ENCODE results near the gene GGNBP2.
"Not testable (repeated sequence)": the region's sequence is repeated elsewhere in the genome, so short reads cannot be mapped to it uniquely, and the experiment has no call there.

The GGNBP2 gene

DNA sequence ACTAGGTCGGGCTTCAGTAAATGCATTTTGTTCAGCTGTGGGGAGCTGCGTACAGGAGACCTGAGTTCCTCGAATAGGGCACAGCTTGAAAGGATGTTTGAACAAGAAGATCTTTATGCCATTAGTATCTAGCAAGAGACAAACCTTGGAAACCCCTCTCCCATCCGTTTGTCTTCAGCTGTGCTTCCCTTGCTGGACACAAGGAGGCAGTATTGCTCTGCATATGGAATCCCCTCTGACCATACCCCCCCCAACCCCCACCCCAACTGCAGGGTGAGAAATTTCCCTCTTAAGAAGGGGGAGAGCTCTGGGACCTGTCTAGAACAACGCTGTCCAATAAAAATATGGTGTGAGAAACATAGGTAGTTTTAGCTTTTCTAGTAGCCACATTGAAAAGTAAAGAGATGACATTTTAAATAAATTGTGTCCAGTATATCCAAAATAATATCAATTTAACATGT lies 58.2 kb downstream of the GGNBP2 start:
- DNase-seq, result peak; percentile 77 to 79

DNA sequence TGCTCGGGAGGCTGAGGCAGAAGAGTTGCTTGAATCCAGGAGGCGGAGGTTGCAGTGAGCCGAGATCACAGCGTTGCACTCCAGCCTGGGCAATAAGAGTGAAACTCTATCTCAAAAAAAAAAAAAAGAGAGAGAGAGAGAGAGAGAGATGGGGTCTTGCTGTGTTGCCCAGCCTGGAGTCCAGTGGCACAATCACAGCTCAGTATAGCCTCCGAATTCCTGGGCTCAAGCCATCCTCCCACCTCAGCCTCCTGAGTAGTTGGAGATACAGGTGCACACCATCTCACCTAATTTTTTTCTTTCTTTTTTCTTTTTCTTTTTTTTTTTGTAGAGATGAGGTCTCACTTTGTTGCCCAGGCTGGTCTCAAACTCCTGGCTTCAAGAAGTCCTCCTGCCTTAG lies 60.3 kb downstream of the GGNBP2 start:
- not testable (repeated sequence) for DNase-seq

DNA sequence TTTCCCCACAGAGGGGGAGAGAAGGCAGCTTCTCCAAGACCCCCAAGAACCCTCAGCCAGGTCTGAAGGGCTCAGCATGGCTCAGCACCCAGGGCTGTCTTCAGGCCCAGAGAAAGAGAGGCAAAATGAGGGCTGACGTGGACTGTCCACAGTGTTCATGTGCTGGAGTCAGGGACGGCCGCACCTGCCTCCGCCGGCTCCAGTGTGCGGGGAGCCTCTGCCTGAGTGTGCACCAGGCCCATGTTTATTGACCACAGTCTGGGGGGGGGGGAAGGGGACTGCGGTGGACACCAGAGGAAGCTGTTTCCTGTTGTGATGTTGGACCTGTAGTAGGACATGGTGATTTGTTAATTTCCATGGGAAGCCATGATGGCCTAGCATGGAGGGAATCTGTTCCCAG lies 63.6 kb downstream of the GGNBP2 start:
- no peak for DNase-seq

DNA sequence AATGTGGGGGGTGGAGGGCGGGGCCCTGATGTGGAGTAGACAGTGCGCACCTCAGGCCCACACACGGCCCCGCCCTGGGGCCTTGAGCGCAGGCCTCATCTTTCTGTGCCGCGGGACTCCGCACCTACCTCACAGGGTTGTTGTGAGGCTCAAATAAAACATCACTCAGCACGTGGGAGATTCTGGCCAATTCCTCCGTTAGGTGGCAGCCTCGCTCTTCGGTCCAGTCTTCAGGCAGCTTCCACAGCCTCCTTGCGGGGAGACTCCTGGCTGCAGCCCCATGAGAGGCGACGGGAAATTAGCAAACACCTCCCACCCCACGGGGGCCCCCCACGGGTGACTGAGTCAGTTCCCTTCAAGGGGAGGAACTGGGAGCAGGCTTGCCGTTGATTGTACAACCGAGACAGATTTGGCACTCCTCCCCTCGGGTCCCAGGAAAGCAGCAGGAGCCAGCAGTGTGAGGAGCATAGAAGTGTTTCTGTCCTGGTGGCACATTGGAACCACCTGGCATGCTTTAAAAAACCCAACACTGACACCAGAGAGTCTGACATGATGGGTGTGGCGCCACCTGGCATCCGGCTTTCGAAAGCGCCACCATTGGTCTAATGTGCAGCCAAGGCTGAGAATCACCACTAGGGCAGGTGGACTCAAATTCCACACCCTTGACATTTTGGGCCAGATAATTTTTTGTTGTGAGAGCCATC lies 64.2 kb downstream of the GGNBP2 start:
- DNase-seq, result peak; percentile 77 to 87

DNA sequence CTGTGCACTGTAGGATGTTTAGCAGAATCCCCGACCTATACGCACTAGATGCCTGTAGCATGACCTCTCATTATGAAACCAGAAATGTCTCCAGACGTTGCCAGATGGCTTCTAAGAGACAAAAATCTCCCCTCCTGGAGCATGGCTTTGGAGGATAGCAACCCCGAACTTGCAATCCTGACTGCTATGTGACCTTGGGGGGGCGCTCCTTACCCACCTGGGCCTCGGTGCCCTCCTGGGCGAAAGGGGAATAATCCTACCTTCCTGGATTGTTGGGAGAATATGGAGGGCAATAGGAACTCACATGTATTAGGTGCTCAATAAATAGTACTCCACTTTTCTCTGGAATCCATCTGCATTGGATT lies 64.8 kb downstream of the GGNBP2 start:
- no peak for DNase-seq

DNA sequence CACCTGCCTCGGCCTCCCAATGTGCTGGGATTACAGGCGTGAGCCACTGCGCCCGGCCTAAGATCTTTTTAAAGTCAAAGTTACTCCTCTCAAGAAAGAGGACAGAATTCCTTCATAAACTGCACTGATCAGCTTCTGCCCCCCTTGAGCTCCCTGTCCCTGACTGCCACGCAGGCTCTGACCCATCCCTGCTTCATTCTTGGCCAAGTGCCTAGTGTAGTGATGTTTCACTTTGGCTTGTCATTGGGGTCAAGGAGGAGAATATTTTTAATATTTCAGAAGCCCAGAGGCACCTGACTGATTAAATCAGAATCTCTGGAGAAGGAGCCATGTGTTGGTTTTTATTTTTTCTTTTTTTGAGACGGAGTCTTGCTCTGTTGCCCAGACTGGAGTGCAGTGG lies 65.8 kb downstream of the GGNBP2 start:
- DNase-seq, result no peak

DNA sequence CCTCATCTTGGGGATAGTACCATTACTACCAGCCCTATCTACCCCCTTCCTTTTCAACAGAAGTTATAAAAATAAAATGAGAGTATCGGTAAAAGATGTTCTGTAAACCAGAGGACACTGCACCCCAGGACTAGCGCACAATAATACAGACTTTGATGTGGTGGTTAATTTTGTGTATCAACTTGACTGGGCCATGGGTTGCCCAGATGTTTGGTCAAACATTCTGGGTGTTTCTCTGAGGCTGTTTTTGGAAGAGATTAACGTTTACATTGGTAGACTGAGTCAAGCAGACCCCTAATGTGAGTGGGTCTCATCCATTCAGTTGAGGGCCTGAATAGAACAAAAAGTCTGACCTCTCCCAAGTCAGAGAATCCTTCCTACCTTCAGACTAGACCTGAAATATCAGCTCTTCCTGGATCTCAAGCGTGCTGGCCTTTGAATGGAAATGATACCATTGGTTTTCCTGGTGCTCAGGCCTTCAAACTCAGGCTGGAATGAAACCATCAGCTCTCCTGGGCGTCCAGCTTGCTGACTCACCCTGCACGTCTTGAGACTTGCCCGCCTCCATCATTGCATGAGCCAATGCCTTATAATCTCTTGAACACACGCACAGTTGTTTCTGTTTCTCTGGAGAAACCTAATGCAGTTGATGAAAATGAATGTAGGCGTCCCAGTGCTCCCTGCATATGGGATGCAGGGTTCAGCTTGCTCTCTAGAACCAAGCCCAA lies 66.8 kb downstream of the GGNBP2 start:
- no peak for DNase-seq

DNA sequence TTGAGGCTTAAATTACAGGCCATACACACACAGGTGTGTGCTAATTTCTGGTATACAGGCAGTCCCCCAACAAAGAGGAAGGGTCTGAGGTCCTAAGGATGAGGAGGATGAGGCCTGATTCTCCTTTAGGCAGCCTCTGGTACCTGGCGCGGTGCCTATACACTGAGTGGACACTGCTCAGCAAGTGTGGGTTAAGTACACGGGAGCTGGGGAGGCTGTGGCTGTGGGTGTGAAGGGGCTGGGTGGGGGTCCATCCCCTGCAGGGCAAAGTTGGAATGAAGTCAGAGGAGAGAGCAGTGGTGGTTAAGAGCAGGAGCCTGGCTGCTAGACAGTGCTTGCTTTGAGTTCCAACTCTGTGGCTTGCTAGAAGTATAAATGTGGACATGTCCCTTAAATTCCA lies 67.6 kb downstream of the GGNBP2 start:
- no peak for DNase-seq

DNA sequence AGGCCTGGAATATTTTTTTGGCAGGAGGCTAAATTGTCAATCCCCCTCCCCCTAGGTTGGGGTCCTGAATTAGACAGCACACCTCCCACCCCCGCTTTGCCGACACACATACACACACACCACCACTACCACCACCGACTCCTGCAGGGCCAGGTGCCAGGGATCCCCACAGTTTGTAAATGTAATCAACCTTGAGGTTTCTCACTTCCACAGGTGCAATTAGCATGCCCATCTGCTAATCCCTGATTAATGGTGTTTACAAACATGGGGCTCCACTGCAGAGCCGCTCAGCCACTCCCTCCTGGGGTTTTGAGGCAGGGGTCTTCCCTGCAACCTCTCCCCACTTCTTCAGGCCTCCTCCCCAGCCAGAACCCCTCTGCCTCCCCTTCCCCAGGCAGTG lies 68.4 kb downstream of the GGNBP2 start:
- DNase-seq, result peak; percentile 21 to 32

DNA sequence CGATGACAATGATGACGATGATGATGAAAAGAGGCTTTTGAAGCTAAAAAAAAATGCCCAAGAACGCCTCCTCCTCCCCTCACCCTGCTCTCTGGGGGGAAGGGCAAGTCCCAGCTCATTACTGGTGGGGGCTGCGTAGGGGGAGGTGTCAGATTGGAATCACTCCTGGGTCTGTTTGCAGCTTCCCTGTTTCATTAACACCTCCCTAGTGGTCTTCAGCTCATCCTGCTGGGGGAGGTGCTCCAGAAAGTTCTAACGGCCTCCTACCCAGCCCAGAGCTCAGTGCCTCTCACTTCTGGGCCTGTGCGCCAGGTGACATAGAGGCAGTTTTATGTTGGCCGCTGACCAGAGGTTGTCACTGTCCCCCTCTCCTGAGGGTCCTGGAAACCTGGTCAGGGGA lies 69.4 kb downstream of the GGNBP2 start:
- no peak for DNase-seq

DNA sequence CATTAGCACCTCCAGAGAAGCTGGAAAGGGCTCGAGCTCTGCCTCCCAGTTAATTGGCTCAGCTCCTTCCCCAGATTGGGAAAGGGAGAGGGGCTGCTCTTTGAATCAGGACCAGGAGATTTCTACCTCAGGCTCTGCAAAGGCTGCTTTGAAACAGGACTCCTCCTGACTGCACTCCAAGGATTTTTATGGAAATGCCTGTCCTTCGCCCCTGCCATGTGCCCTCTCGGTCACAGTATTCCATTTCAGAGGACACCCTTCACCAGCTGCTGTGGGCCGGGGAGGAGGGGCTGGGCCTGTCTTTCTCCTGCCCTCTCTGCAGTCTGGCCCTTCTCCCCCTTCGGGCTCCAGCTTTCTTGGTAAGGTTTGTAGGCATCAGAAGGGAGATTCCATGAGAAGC lies 70.2 kb downstream of the GGNBP2 start:
- no peak for DNase-seq

DNA sequence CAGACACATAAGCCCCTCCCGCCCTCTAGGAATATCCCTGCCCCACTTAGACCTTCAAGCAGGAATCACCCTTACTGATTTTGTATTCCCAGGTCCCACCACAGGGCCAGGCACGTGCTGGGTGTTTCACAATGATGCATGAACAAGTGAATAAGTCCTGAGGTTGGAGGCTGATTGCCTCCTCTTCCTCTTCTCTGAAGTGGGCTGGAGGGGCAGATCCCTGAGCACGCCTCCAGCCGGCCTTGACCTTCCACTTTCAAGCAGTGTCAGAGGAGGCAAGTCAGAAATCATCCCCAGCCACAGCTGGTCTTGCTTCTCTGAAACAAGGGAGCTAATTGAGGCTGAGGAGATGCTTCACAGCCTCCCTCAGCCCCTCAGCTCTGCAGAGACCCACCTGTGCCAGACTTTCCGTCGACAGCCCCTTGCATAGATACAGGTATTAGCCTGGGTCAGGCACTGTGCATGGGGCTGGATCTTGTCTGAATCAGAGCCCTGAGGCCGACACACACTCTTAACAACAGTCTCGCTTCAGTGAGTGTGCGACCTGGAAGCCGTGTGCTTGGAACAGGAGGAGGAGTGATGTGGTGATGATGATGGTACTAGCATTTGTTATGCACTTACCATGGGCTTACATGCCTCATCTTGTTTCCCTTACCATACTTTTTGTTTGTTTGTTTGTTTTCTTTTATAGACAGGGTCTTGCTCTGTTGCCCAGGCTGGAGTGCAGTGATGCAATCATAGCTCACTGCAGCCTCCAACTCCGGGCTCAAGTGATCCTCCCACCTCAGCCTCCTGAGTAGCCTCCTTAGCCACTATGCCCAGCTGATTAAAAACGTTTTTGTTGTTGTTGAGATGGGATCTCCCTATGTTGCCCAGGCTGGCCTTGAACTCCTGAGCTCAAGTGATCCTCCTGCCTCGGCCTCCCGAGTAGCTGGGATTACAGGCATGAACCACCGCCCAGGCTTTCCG lies 71.6 kb downstream of the GGNBP2 start:
- DNase-seq, result no peak

DNA sequence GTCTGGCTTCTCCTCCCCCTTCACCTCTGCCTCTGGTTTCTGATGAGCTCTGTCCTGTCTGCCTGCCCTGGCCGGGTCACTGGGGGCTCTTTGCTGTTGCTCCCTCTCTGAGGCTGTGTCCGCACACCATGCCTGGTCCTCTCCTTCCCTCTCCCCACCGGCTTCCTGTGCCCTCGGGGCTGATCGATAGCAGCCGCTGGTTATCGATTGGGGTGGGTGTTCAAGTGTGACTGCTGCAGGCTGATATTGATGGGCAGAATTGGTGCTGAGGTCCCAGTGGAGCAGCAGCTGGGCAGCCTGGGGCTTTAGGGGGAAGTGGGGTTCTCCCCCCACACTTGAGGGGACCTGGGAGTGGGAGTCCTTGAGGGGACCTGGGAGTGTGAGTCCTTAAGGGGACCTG lies 73.1 kb downstream of the GGNBP2 start:
- DNase-seq, result no peak

DNA sequence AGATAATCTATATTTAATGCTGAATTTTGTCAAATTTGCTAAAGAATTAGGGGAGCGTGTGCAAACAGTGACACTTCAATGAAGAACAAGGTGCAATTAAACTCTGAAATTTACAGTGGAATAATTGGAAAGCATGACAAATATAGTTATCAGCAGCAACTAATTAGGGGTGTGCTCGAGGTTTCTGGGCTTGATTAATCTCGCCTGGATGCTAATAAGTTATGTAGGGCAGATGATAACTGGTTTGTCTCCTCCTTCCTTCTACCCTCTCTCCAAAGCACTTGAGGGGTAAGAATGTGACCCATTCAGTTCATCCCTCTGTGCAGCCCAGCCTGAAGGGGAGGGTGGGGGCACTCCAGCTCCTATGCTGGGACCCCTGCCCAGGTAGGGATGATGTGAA lies 78.6 kb downstream of the GGNBP2 start:
- DNase-seq, result no peak

DNA sequence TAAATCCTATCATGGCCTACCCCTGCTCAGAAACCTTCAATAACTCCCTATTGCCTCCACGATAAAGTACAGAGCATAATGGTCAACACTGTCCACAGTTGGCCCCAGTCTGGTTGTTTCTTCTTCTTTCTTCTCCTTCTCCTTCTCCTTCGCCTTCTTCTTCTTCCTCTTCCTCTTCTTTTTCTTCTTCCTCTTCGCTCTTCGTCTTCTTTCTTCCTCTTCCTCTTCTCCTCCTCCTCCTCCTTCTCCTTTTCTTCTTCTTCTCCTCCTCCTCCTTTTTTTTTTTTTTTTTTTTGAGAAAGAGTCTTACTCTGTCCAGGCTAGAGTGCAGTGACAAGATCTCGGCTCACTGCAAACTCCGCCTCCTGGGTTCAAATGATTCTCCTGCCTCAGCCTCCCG lies 80.5 kb downstream of the GGNBP2 start:
- no peak for DNase-seq

DNA sequence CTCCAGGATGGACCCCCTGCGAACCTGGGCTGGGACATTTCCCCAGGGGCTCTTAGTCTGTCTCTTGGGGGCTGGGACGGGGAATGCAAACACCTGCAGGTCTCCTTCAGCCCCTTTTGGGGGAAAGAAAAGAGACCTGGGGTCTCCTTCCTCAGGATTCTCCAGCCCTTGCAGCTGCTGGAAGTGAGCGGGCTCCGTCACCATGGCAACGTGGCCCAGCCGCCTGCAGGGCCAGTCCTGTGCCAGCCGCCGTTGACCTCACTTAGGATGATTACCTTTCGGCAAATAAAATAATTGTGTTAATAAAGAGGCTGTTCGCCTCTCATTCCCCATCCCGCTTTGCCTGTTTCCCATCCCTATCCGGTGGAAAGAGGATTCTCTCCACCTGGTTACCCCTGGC lies 82.4 kb downstream of the GGNBP2 start:
- peak; percentile 32 to 74 for DNase-seq

DNA sequence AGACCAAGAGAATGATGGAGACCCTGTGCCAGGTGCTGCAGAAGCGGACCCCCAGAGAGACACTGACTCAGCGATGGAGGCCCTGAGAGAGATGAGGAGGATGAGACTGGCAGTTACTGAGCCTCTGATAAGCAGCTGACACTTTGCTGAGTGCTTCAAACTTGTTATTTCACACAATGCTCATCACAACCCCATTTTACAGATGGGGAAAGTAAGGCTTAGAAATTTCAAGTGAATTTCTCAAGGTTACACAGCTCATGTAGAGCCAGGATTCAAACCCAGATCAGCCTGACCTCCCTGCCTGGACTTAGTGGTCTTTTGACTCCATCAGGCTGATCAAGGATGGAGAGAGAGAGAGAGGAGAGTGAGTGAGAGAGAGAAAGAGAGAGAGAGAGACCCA lies 83.9 kb downstream of the GGNBP2 start:
- no peak for DNase-seq

DNA sequence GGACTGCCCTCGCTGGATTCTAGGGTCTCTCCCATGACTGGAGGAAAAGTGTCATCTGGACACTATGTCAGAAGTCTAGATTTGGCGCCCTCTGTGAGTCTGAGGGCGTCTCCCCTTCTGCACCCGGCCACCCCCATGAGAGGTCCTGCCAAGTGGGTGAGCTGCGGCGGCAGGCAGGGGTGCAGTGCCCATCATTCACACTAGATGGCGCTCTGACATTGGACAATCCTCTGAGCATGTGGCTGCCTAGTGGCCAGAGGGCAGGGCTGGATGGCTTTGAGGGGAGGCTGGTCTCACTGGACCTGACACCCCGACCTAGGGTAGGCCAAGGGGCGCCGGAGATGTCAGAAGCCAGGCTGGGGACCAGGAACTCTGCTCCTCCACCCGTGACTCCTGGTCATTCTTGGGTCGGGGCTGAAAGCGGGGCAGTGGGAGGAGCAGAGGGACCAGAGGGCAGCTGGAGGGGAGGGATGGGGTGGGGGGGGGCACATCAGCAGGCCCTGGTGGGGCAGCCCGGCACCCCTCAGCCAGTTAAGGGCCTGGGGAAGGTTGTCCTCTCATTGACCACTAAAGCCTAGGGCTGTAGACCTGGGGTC lies 84.6 kb downstream of the GGNBP2 start:
- DNase-seq, result peak; percentile 68 to 72

DNA sequence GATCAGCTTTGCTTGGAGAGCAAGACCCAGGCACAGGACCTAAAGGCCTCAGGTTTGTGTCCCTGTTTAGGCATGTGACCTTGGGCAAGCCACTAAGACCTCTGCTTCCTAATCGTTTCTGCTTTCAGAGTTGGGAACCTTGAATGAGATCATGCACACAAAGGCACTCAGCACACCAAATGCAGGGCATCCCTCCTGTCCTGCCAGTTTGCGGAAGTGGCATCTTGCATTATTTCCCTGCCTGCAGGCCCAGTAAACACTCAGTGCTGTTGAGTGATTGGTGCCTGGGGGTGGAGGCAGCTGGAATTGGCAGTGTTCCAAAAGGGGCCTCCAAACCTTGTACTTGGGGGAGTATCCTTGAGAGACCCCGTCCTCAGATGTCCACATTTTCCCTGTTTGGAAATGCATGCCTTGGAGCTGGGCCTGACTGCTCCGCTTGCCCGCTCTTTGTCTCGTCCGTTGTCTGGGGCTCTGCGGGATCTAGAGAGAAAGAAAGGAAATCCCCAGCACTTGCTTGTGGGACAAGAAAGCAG lies 85.3 kb downstream of the GGNBP2 start:
- no peak for DNase-seq

DNA sequence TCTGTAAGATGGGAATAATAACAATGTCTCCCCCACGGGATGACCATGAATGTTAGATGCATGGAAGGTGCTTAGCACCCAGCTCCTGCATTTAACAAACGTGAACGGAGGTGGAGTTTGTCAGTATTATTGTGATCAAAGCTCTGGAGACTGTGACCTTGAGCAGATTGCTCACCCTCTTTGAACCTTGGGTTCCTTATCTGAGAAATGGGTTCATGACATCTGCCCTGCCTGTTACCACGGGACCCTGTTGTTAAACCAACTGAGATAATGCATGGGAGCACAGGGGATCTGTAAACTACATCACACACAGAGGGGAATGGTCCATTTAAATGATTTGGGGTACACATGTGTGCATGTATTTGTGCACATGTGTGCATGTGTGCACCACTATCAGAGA lies 86.3 kb downstream of the GGNBP2 start:
- no peak for DNase-seq

DNA sequence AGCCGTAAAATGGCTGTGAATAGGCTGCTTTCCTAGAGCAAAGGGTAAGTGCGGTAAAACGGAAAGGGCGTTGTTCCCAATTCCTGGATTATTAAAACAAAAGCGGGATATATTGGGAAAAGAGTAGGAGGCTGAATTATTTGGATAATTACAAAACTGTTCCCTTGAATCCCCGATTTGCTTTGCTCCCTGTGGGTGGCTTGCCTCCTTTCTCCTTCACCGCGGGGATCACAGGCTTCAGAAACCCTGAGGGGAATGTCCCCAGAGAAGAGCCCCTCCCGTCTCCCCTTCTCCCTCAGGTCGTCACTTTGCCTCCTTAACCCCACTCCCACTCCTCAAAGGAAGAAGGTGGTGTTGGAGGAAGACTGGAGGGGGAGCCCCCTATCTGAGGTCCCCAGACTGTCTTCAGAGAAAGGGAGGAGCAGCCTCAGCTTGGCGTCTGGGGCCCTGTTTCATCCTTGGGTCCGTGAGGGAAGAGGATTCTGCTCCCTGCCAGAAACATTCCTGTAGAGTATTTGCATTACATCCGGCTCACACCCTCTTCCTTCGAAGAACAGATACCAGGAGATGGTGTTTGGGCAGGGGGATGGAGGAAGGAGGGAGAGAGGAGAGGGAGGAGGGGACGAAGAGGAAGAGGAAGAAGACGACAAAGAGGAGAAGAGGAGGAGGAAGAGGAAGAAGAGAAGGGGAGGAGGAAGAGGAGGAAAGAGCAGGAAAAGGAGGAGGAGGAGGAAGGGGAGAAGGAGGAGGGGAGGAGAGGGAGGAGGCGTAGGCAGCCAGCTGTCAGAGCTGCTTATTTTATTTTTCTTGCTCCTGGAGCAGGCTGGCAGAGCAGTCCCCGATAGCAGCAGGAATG lies 88.4 kb downstream of the GGNBP2 start:
- DNase-seq, result no peak
